AG08395 (cell line): ENCODE results near the gene ZFPM1.
"Not testable (repeated sequence)": the region's sequence is repeated elsewhere in the genome, so short reads cannot be mapped to it uniquely, and the experiment has no call there.

ENCODE experiments used
- DNase-seq: peaks from one replicate; pipeline ENCODE4 v3.0.0; 2012; ENCODE audit warnings: mixed read lengths, low spot score

The ZFPM1 gene

GRCh38 chr16:88466175-88466862, 13.2 kb downstream of the ZFPM1 start:
- DNase-seq, result no peak

DNA sequence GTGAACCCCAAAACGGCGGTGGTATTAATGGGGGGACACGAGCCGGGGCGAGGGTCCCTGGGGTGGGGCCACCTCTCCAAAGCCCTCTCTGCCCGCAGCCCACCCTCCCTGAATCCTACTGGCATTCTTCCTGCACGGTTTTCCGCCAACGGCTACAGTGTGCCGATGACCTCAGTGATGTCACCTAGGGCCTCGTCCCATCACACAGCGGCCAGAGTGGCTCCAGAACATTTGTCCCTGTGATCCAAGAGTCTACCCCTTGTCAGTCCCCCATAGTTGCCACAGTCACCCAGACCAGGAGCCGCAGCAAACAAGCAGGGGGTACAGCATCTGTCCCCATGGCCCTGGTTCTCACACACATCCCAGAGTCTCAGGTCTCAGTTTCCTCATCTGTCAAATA, 13.9 kb downstream of the ZFPM1 start:
- DNase-seq, result no peak

DNA sequence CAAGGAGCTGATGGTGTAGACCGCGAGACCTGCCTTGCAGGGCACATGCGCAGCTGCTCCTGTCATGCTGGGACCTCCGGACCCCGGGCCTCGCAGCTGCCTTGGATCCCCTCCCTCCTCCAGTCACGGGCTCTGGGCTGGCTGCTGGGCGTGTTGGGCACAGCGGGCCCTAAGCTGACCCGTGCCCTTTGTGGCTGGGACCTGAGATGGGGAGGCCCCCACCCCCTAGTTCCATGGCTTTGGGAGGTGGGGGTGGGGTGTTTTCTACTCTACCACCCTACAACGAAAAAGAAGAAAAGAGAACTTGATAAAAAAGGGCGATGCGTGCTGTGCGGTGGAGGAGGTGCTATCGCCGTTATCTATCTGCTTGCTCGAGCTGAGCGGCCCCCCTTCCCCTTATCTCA, 14.5 kb downstream of the ZFPM1 start:
- no peak for DNase-seq

GRCh38 chr16:88468275-88469129, 15.4 kb downstream of the ZFPM1 start:
- DNase-seq, result peak; percentile 51

GRCh38 chr16:88469615-88470395, 16.7 kb downstream of the ZFPM1 start:
- no peak for DNase-seq

GRCh38 chr16:88470396-88470680, 17.3 kb downstream of the ZFPM1 start:
- not testable (repeated sequence) for DNase-seq

GRCh38 chr16:88470696-88471095, 17.6 kb downstream of the ZFPM1 start:
- not testable (repeated sequence) for DNase-seq

GRCh38 chr16:88471115-88471514, 18.0 kb downstream of the ZFPM1 start:
- no peak for DNase-seq

DNA sequence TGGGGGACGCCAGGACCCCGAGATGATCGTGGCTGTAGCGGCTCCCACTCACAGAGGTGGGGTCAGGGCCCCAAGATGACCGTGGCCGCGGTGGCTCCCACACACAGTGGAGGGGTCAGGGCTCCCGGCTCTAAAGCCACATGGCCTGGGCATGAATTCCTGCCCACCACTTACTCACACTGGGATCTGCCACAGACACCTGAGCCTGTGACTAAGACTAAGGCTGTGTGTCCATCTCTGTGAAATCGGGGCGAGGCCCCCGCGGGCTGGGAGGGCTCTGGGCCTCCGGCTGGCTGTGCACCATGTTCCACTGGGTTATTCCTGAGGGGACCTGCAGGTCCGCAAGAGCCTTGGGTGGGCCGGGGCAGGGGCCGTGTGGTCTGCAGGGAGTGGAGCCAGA, 18.5 kb downstream of the ZFPM1 start:
- DNase-seq, result no peak

DNA sequence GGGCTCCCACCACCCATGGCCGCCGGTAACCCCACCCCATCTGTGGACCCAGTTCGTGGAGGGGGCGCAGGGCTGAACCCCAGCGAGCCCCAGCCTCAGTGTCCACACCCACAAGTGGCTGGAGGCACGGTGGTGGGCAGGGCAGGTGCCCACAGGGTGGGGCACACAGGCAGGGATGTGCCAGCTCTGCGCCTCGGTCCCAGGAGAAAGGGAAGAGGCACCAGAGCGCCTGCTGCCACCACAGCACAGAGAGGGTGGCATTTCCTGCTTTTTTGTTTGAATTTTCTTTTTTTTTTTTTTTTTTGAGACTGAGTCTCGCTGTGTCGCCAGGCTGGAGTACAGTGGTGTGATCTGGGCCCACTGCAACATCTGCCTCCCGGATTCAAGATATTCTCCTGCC, 19.0 kb downstream of the ZFPM1 start:
- no peak for DNase-seq

DNA sequence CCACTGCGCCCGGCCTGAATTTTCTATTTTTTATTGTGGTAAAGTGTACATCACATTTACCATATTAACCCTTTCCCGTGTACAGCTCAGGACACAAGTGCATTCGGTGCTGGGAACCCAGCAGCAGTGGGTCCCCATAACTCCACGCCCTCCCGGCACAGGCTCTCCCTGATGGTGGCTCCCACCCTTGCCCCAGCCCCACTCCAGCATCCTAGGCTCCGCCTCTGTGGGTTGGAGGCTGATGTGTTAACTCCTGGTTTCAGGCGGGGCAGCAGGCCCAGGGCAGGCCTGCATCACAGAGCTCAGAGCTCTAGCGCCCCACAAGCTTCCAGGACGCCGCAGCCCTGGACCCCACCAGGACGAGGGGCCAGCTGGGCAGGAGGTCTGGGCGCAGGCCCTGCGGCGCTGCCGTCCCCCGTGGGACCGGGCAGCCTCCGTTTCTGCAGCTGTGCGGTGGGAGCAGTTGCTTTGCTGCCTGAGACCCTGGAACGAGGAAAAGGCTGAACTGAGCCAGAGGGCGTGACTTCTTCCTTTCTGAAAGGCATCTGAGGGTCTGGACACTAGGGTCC, 19.6 kb downstream of the ZFPM1 start:
- DNase-seq, result no peak

- no peak for DNase-seq
These were observed 20.8 kb downstream of the ZFPM1 start for GRCh38 chr16:88473666-88474534.

- no peak for DNase-seq
These were observed 22.0 kb downstream of the ZFPM1 start for GRCh38 chr16:88475037-88475436.

DNA sequence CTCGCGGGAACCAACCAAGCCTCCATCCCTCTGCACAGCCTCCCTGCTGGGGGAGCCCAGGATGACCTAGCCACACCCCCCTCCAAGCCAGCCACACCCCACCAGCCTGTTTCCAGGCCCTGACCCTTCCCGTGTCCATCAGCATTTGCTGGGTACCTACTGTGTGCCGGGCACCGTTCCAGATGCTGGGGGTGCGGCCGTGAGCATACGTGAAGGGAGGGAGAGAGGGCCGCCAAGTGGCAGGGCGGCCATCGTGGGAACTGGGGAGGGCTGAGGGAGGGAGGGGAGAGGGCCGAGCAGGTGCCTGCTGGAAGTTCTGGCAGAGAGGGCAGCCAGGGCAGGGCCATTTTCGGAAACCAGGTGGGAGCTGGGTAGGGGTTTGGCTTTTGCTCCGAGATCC, 23.1 kb downstream of the ZFPM1 start:
- DNase-seq, result no peak

- DNase-seq, result no peak
These were observed 23.8 kb downstream of the ZFPM1 start for GRCh38 chr16:88476817-88477397.

DNA sequence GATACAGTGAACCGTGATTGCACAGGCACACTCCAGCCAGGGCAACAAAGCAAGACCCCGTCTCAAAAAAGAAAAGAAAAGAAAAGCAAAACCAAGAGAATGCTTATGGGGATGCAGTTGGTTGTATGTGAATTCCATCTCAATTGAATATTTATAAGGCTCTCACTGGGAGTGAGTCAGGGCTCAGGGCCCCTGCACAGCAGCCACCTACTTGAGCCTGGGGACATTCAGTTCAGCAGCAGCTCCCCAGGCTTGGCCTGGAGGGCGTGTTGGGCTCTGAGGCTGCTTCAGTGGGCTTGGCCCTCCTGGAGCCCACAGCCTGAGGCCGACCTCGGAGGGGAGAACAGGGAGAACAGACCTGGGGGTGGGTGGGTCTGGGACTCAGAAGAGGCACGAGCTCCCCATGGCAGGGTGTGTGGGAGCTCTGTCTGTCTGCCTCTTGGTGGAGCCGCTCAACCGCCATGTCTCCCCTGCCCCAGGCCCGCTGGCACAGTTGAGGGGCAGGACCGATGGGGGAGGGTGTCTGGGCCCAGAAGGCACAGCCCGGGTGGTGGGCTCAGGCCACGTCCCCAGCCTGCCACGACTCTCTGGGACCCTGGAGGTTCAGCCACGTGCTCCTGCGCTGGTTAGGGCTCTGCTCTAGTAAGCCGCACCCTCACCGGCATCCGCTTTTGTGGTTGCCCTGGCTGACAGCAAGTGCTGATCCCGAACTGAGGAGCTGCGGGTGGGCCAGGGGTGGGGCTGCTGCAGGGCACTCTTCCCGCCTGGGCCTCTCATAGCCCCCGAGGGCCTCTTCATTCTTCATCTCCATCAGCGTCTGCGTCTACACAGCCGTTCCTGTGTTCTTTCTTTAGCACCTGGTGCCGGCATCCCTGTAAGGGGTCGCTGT, 24.8 kb downstream of the ZFPM1 start:
- no peak for DNase-seq

- no peak for DNase-seq
These were observed 26.1 kb downstream of the ZFPM1 start for GRCh38 chr16:88478889-88479792.

- no peak for DNase-seq
These were observed 27.0 kb downstream of the ZFPM1 start for GRCh38 chr16:88479793-88480760.
